Karpas-422 (cell line): ENCODE measurements around the gene VRK3. TPM values are rescaled to one million over a fixed set of nuclear protein-coding genes. Genes with fewer than 3 reads are reported as not detected.

Experiments
- DNase-seq: peaks from one replicate; pipeline ENCODE4 v3.0.0-alpha.2; 2015
- H2AFZ ChIP-seq: fragments of 200-600 bp; sonication (generic); 2 replicates; pipeline ENCODE4 v1.6.1; 2014; ENCODE audit warnings: antibody characterized with exemption, low read length, mixed read lengths
- H3K27ac ChIP-seq: fragments of 200-600 bp; sonication (generic); 2 replicates; pipeline ENCODE4 v1.5.1; 2014; ENCODE audit warnings: mild to moderate bottlenecking, low read length, moderate library complexity
- H3K27me3 ChIP-seq: fragments of 200-600 bp; sonication (generic); 2 replicates; pipeline ENCODE4 v1.6.1; 2014; ENCODE audit warnings: low read length, mixed read lengths
- H3K36me3 ChIP-seq: fragments of 200-600 bp; sonication (generic); 2 replicates; pipeline ENCODE4 v1.6.1; 2014; ENCODE audit warnings: low read length, mixed read lengths; ENCODE audit not compliant: insufficient read depth
- H3K4me1 ChIP-seq: fragments of 200-600 bp; sonication (generic); 2 replicates; pipeline ENCODE4 v1.6.1; 2014; ENCODE audit warnings: mild to moderate bottlenecking, low read length, mixed read lengths
- H3K4me2 ChIP-seq: fragments of 200-600 bp; sonication (generic); 2 replicates; pipeline ENCODE4 v1.6.1; 2014; ENCODE audit warnings: low read length, low read depth, mild to moderate bottlenecking; ENCODE audit not compliant: poor library complexity, severe bottlenecking
- H3K4me3 ChIP-seq: fragments of 200-600 bp; sonication (generic); 2 replicates; pipeline ENCODE4 v1.5.1; 2014; ENCODE audit warnings: mild to moderate bottlenecking, antibody characterized with exemption, low read length, mixed read lengths
- H3K79me2 ChIP-seq: fragments of 200-600 bp; sonication (generic); 2 replicates; pipeline ENCODE4 v1.6.1; 2014; ENCODE audit warnings: mild to moderate bottlenecking, low read length, mixed read lengths
- H3K9ac ChIP-seq: fragments of 200-600 bp; sonication (generic); 2 replicates; pipeline ENCODE4 v1.6.0; 2014; ENCODE audit warnings: low read length
- H3K9me2 ChIP-seq: fragments of 200-600 bp; sonication (generic), shearing (Covaris generic); replicated peaks from 2 replicates; pipeline ENCODE4 v1.6.0; 2014; ENCODE audit warnings: mild to moderate bottlenecking, low read length, moderate library complexity; ENCODE audit not compliant: insufficient read depth
- H3K9me3 ChIP-seq: fragments of 300-700, 200-600 bp; sonication (generic); 2 replicates; pipeline ENCODE4 v1.6.1; 2014; ENCODE audit warnings: low read length, mixed read lengths
- H4K20me1 ChIP-seq: fragments of 200-600 bp; sonication (generic); 2 replicates; pipeline ENCODE4 v1.6.1; 2014; ENCODE audit warnings: mild to moderate bottlenecking, antibody characterized with exemption, low read length, low read depth; ENCODE audit not compliant: insufficient read depth
- total RNA-seq: library from RNA; depleted of rRNA; stranded (reverse); fragments of >200 nt; shearing (Covaris generic); gene quantifications from 2 replicates; pipeline ENCODE4 v1.2.3, GENCODE V29; 2014; ENCODE audit warnings: low replicate concordance

The VRK3 gene
- total RNA-seq, 1 experiment from 2014 or later: 75.9 TPM

DNA sequence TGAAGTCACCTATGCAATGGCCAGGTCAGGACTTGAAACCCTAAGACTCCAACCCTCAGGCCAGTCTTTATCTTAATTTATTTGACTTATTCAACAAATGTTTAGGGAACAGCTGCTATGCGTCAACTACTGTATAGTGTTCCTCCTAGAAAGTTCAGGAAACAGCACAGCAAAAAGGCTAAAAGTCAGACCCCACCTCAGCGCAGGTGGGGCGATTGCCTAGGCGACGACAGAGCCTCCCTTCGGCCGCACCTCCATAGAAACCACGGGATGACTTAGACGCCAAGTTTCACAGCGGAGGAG is 502 bp downstream of the VRK3 start:
- H3K27me3 ChIP-seq: no peaks in the 10 kb centered on the region
- peaks cover 29% of the 10 kb centered on the region for H3K4me1 ChIP-seq
- DNase-seq: no peak
- no peaks in the 10 kb centered on the region for H4K20me1 ChIP-seq
- H3K36me3 ChIP-seq: peaks cover 15% of the 10 kb centered on the region
- H3K79me2 ChIP-seq: peaks cover 81% of the 10 kb centered on the region
- no peaks in the 10 kb centered on the region for H3K9me2 ChIP-seq
- no peaks in the 10 kb centered on the region for H3K9me3 ChIP-seq
- H3K9ac ChIP-seq: peak overlapping the region; percentile 82
- H3K4me3 ChIP-seq: peak overlapping the region; percentile 86
- peak overlapping the region; percentile 85 for H3K4me2 ChIP-seq
- H2AFZ ChIP-seq: peak overlapping the region; percentile 80
- 0 out of 2 replicates have a peak overlapping the region, but pooled peaks have one; percentile 26 for H3K27ac ChIP-seq

DNA sequence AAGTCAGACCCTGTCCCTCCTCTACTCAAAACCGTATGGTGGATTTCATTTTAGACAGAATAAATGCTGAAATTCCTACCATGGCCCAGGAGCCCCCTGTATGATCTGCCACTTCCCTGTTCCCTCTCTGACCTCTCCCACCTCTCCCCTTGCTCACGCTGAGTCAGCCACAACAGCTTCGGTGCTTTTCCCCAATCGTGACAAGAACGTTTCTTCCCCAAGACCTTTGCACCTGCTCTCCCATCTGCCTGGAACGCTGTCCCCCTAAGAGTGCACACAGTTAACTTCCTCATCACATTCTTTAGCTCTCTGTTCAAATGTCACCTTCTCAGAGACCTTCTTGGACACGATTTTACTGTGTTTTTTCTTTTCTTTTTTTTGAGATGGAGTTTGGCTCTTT is 2.3 kb downstream of the VRK3 start:
- peaks cover 65% of the 10 kb centered on the region for H3K79me2 ChIP-seq

DNA sequence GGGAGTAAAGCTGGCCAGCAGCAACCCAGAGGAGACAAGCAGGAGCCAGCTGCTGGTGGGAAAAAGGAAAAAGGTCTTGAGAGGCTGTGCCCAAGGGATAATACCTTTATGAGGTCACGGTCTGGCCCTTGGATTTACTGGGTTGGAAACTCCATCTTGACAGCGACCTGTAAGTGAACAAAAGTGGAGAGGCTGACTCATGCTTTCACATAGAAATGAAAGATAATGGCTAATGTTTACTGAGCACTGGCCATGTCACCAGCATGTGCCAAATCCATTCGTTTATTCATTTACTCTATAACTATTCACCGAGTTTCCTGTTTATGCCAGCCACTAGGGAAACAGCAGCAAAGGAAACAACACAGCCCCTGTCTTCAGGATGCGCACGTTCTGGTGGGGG is 4.7 kb downstream of the VRK3 start:
- Histone ChIP-seq H3K27ac (no peak overlapping the region), H3K4me1 (peaks cover 14% of the 10 kb centered on the region), H3K9me2 (no peaks in the 10 kb centered on the region), H4K20me1 (no peaks in the 10 kb centered on the region), H3K9ac (no peak overlapping the region), H3K4me3 (no peak overlapping the region), H2AFZ (no peak overlapping the region), H3K9me3 (peaks cover 3% of the 10 kb centered on the region; the same call in 1 of the 2 replicates), H3K4me2 (no peak overlapping the region), H3K36me3 (peaks cover 27% of the 10 kb centered on the region), H3K27me3 (no peaks in the 10 kb centered on the region), H3K79me2 (peaks cover 45% of the 10 kb centered on the region)
- DNase-seq: no peak

More for the DNA sequence above, 2.3 kb downstream of the VRK3 start:
- Histone ChIP-seq H2AFZ (no peak overlapping the region), H3K27ac (no peak overlapping the region), H3K9me3 (no peaks in the 10 kb centered on the region), H3K9me2 (no peaks in the 10 kb centered on the region), H3K9ac (no peak overlapping the region), H3K36me3 (peaks cover 13% of the 10 kb centered on the region), H4K20me1 (no peaks in the 10 kb centered on the region), H3K27me3 (no peaks in the 10 kb centered on the region), H3K4me2 (no peak overlapping the region), H3K4me1 (peaks cover 29% of the 10 kb centered on the region), H3K4me3 (no peak overlapping the region)
- no peak for DNase-seq

DNA sequence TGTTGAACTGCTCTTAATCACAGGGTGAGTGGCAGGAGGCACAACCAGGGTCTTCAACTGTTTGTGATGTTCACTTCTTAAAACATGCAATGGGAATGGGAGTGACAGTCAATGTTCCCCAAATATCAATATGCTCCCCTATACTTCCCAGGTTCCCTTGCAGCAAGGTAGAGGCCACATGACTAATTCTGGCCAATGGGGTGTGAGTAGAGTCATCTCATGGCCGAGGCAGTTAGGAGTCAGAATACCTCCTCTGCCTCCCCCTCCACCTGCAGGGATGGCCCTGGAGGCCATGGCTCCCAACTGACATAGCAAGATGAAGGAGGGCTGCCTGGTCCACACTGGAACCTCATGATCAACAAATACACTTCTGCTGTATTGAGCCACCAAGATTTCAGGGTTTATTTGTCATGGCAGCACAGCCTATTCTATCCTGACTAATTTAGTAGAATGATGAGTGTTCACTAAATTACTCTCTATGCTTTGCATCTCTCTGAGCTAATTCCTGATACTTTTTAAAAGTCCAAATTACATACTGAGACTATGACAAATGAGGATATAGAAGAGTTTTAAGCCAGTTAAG is 8.9 kb downstream of the VRK3 start:
- no peak overlapping the region for H2AFZ ChIP-seq
- no peak for DNase-seq
- no peaks in the 10 kb centered on the region for H3K9me2 ChIP-seq
- H3K4me2 ChIP-seq: no peak overlapping the region
- no peaks in the 10 kb centered on the region for H3K27me3 ChIP-seq
- no peak overlapping the region for H3K4me3 ChIP-seq
- H3K36me3 ChIP-seq: peaks cover 29% of the 10 kb centered on the region
- H3K27ac ChIP-seq: no peak overlapping the region
- no peak overlapping the region for H3K9ac ChIP-seq
- H3K9me3 ChIP-seq: peaks cover 3% of the 10 kb centered on the region; the same call in 1 of the 2 replicates
- no peaks in the 10 kb centered on the region for H4K20me1 ChIP-seq
- no peaks in the 10 kb centered on the region for H3K4me1 ChIP-seq
- peaks cover 8% of the 10 kb centered on the region for H3K79me2 ChIP-seq

DNA sequence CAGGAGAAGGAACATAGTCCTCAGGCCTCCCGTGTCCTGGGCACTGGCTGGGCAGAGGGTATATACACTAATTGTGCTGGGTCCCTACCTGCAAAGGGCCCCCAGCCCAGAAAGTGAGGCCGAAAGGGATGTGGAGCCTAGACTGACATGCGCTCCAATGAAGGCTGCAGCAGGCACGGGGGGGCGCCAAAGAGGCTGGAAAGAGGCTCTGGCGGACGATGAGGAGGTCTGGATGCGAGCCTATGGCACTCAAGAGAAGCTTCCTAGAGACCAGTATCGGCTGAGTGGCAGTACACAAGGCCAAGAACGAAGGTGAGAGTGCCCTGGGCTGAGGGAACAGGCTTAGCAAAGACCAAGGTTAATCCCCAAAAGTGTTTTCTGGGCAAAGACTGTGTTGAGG is 16.6 kb downstream of the VRK3 start:
- Histone ChIP-seq H2AFZ (no peak overlapping the region), H3K36me3 (peaks cover 9% of the 10 kb centered on the region), H4K20me1 (no peaks in the 10 kb centered on the region; the same call in 1 of the 2 replicates), H3K4me1 (no peaks in the 10 kb centered on the region), H3K4me2 (no peak overlapping the region), H3K9ac (no peak overlapping the region), H3K27me3 (no peaks in the 10 kb centered on the region), H3K9me3 (no peaks in the 10 kb centered on the region), H3K79me2 (no peaks in the 10 kb centered on the region), H3K27ac (no peak overlapping the region), H3K9me2 (no peaks in the 10 kb centered on the region), H3K4me3 (no peak overlapping the region)
- peak; percentile 84 for DNase-seq

DNA sequence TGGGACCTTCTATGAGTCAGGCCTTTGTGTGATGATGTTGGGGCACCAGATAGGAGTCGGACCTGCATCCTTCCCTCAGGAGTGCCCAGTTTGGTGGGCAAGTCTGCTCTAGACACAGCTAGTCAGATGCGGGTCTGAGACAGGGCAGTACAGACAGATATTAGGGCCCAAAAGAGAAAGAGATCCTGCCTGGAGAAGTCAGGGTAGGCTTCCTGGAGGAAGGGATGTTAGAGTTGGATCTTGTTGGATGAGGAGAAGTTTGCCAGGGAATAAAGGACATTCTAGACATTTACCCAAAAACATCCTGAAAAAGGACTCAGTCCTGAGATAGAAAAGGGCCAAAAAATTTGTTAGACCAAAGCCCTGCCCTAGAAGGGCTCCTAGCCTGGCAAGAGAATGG is 17.2 kb downstream of the VRK3 start:
- Histone ChIP-seq H3K27me3 (no peaks in the 10 kb centered on the region), H3K9me2 (no peaks in the 10 kb centered on the region), H2AFZ (no peak overlapping the region), H3K4me1 (no peaks in the 10 kb centered on the region), H3K9ac (no peak overlapping the region), H3K79me2 (no peaks in the 10 kb centered on the region), H3K4me2 (no peak overlapping the region), H3K9me3 (no peaks in the 10 kb centered on the region), H3K27ac (no peak overlapping the region), H4K20me1 (no peaks in the 10 kb centered on the region; the same call in 1 of the 2 replicates), H3K36me3 (peaks cover 9% of the 10 kb centered on the region), H3K4me3 (no peak overlapping the region)
- DNase-seq: no peak

DNA sequence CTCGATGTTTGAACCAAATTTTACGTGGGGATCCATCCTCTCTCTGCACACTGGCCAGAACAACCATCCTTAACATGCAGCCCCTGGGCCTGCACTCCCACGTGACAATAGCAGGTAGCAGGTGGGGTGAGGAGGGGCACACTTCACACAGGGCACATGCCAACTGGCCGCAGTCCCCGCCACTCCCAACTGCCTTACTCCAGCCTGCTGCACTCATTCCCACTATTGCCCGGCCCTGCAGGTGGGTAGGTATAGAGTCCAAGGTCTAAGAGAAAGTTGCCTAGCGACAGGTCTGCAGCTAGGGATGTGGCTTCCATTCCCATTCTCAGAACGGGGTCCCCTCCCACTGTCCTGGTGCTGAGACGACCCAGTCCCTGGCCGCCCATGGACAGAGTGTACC is 18.0 kb downstream of the VRK3 start:
- Histone ChIP-seq H3K27ac (no peak overlapping the region), H3K4me1 (no peaks in the 10 kb centered on the region), H3K4me3 (no peak overlapping the region), H3K9me3 (no peaks in the 10 kb centered on the region), H2AFZ (no peak overlapping the region), H4K20me1 (no peaks in the 10 kb centered on the region; the same call in 1 of the 2 replicates), H3K9ac (no peak overlapping the region), H3K4me2 (no peak overlapping the region), H3K9me2 (no peaks in the 10 kb centered on the region), H3K27me3 (no peaks in the 10 kb centered on the region), H3K36me3 (peaks cover 9% of the 10 kb centered on the region), H3K79me2 (no peaks in the 10 kb centered on the region)
- DNase-seq: no peak

DNA sequence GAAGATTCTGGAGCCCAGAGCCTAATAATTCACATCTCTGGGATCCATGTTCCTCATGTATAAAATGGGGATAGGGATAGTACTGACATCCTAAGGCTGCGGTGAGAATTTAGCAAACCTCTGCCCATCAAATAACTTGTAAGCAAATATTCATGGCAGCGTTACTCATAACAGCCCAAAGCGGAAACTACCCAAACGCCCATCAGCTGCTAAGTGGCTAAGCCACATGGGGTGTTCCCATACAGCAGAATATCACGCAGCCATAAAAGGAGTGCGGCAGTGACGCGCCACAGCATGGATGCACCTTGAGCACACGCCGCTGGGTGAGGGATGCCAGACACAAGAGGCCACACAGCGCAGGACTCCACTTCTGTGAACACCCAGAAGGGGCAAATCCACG is 19.7 kb downstream of the VRK3 start:
- H3K4me2 ChIP-seq: no peak overlapping the region
- H3K79me2 ChIP-seq: no peaks in the 10 kb centered on the region
- DNase-seq: no peak
- H3K36me3 ChIP-seq: peaks cover 11% of the 10 kb centered on the region
- no peaks in the 10 kb centered on the region for H3K9me3 ChIP-seq
- H2AFZ ChIP-seq: no peak overlapping the region
- H3K27ac ChIP-seq: no peak overlapping the region
- H3K4me1 ChIP-seq: no peaks in the 10 kb centered on the region
- H3K4me3 ChIP-seq: no peak overlapping the region
- no peaks in the 10 kb centered on the region for H3K9me2 ChIP-seq
- H4K20me1 ChIP-seq: peaks cover 8% of the 10 kb centered on the region; the same call in 1 of the 2 replicates
- H3K27me3 ChIP-seq: no peaks in the 10 kb centered on the region
- H3K9ac ChIP-seq: no peak overlapping the region
